SU-DHL-6 (cell line): ENCODE data around the gene PPP1R3E.
A peak's percentile ranks its signal among the peaks of the same experiment; 100 is the strongest.

Experiments used
- H2AFZ ChIP-seq: fragments of 200-600 bp; sonication (generic); 2 replicates; pipeline ENCODE4 v1.6.1; 2014; ENCODE audit warnings: low read depth, mild to moderate bottlenecking, moderate library complexity, mixed read lengths, antibody characterized with exemption, low read length; ENCODE audit not compliant: severe bottlenecking
- H3F3A ChIP-seq: fragments of 200-600 bp; shearing (Covaris generic); 2 replicates; pipeline ENCODE4 v1.6.0; 2016; ENCODE audit warnings: antibody characterized with exemption, mild to moderate bottlenecking; ENCODE audit not compliant: insufficient read depth
- H3K27ac ChIP-seq: fragments of 200-600 bp; sonication (generic); 2 replicates; pipeline ENCODE4 v1.5.1; 2016; ENCODE audit warnings: low read depth, mild to moderate bottlenecking, low read length, moderate library complexity, mixed read lengths
- H3K27me3 ChIP-seq: fragments of 200-600 bp; sonication (generic), shearing (Covaris generic); 2 replicates; pipeline ENCODE4 v1.6.0; 2014; ENCODE audit warnings: mild to moderate bottlenecking, low read length
- H3K36me3 ChIP-seq: fragments of 200-600 bp; sonication (generic); 2 replicates; pipeline ENCODE4 v1.6.1; 2014; ENCODE audit warnings: mild to moderate bottlenecking, low read length, mixed read lengths
- H3K4me2 ChIP-seq: fragments of 300-600, 200-600 bp; shearing (Covaris generic), sonication (generic); 2 replicates; pipeline ENCODE4 v1.6.0; 2014; ENCODE audit warnings: low read length, low read depth, mild to moderate bottlenecking; ENCODE audit not compliant: poor library complexity, severe bottlenecking
- H3K4me3 ChIP-seq: fragments of 200-600 bp; sonication (generic); 2 replicates; pipeline ENCODE4 v1.5.1; 2014; ENCODE audit warnings: antibody characterized with exemption, low read length, mild to moderate bottlenecking, mixed read lengths; ENCODE audit not compliant: insufficient read depth, poor library complexity, severe bottlenecking
- H3K79me2 ChIP-seq: fragments of 200-600 bp; sonication (generic); 2 replicates; pipeline ENCODE4 v1.6.1; 2014; ENCODE audit warnings: mild to moderate bottlenecking, low read length, moderate library complexity; ENCODE audit not compliant: insufficient read depth
- H3K9ac ChIP-seq: fragments of 200-600 bp; sonication (generic); 2 replicates; pipeline ENCODE4 v1.7.0; 2014; ENCODE audit warnings: mild to moderate bottlenecking, low read length
- H3K9me2 ChIP-seq: fragments of 200-600 bp; sonication (generic); replicated peaks from 2 replicates; pipeline ENCODE4 v1.6.1; 2014; ENCODE audit warnings: low read length; ENCODE audit not compliant: insufficient read depth
- H3K9me3 ChIP-seq: fragments of 200-600 bp; sonication (generic); 2 replicates; pipeline ENCODE4 v1.6.1; 2014; ENCODE audit warnings: low read length, mixed read lengths; ENCODE audit not compliant: insufficient read depth
- H4K20me1 ChIP-seq: fragments of 200-600 bp; sonication (generic); 2 replicates; pipeline ENCODE4 v1.6.1; 2014; ENCODE audit warnings: low read depth, mild to moderate bottlenecking, antibody characterized with exemption, low read length, moderate library complexity, mixed read lengths
- CTCF ChIP-seq: fragments of 200-600 bp; sonication (generic); IDR thresholded peaks from one replicate; pipeline ENCODE4 v1.5.1; 2017; ENCODE audit warnings: antibody characterized with exemption, mild to moderate bottlenecking, low read length, moderate library complexity; ENCODE audit not compliant: insufficient read depth, poor library complexity, severe bottlenecking
- EZH2phosphoT487 ChIP-seq: fragments of 200-600 bp; sonication (generic), shearing (Covaris generic); conservative IDR thresholded peaks from 2 replicates; pipeline ENCODE4 v1.6.1; 2018; ENCODE audit warnings: mild to moderate bottlenecking, antibody characterized with exemption, low read length, moderate library complexity, mixed read lengths

PPP1R3E gene

GRCh38 chr14:23294734-23295561 lies 7.7 kb downstream of the PPP1R3E start:
- TF ChIP-seq CTCF (peak; percentile 71), EZH2phosphoT487 (no peak)
- Histone ChIP-seq H3K9me2 (no peaks in the 10 kb centered on the region), H3K4me2 (no peak overlapping the region), H3K4me3 (no peak overlapping the region), H3K27me3 (no peaks in the 10 kb centered on the region), H3K79me2 (no peaks in the 10 kb centered on the region), H3K36me3 (peaks cover 5% of the 10 kb centered on the region; the same call in 1 of the 2 replicates), H3K9me3 (no peaks in the 10 kb centered on the region), H3F3A (peaks cover 14% of the 10 kb centered on the region), H3K9ac (no peak overlapping the region), H4K20me1 (no peaks in the 10 kb centered on the region), H2AFZ (no peak overlapping the region), H3K27ac (no peak overlapping the region)

GRCh38 chr14:23286902-23287479 lies 15.7 kb downstream of the PPP1R3E start:
- Histone ChIP-seq H3K79me2 (peaks cover 21% of the 10 kb centered on the region), H4K20me1 (no peaks in the 10 kb centered on the region), H2AFZ (peak overlapping the region; percentile 96), H3K9ac (peak overlapping the region; percentile 91), H3K36me3 (no peaks in the 10 kb centered on the region), H3K9me2 (no peaks in the 10 kb centered on the region), H3F3A (no peaks in the 10 kb centered on the region), H3K4me3 (peak overlapping the region; percentile 80), H3K27ac (no peak overlapping the region), H3K27me3 (no peaks in the 10 kb centered on the region), H3K4me2 (peak overlapping the region; percentile 82), H3K9me3 (no peaks in the 10 kb centered on the region)
- TF ChIP-seq EZH2phosphoT487 (no peak), CTCF (no peak)

- H3K9ac ChIP-seq, result peak within 1 kb of the TSS; percentile 91
- H4K20me1 ChIP-seq, result no peaks in the 10 kb centered on the region
- H2AFZ ChIP-seq, result peak within 1 kb of the TSS; percentile 96
- peak within 1 kb of the TSS; percentile 92 for H3K4me2 ChIP-seq
- no peaks in the 10 kb centered on the region for H3K36me3 ChIP-seq
- H3F3A ChIP-seq, result no peaks in the 10 kb centered on the region
- no peaks in the 10 kb centered on the region for H3K9me3 ChIP-seq
- peaks cover 21% of the 10 kb centered on the region for H3K79me2 ChIP-seq
- H3K27me3 ChIP-seq, result no peaks in the 10 kb centered on the region
- peak within 1 kb of the TSS; percentile 90 for H3K4me3 ChIP-seq
- H3K9me2 ChIP-seq, result no peaks in the 10 kb centered on the region
- TF ChIP-seq EZH2phosphoT487 (no peak), CTCF (no peak)
- H3K27ac ChIP-seq, result 0 out of 2 replicates have a peak within 1 kb of the TSS, but pooled peaks have one; percentile 27
Observed at GRCh38 chr14:23286020-23286901, 16.4 kb downstream of the PPP1R3E start, which contains the start of gene HOMEZ. Gene HOMEZ, minus strand, starts transcription at chr14:23286132. Its CDS starts 180 bp downstream, at chr14:23285952.
